ENCODE data around the gene PNCK. TPM values are rescaled to one million over a fixed set of nuclear protein-coding genes. Genes with fewer than 3 reads are reported as not detected.

PNCK gene
- polyA plus RNA-seq, 1 experiment = 0.22 TPM

GRCh38 chrX:153620576-153620975 lies 53.0 kb downstream of the PNCK start:
- POLR2A ChIA-PET = no interaction called here
- CTCF ChIA-PET = no interaction called here
- TF ChIP-seq, protein P1, sequence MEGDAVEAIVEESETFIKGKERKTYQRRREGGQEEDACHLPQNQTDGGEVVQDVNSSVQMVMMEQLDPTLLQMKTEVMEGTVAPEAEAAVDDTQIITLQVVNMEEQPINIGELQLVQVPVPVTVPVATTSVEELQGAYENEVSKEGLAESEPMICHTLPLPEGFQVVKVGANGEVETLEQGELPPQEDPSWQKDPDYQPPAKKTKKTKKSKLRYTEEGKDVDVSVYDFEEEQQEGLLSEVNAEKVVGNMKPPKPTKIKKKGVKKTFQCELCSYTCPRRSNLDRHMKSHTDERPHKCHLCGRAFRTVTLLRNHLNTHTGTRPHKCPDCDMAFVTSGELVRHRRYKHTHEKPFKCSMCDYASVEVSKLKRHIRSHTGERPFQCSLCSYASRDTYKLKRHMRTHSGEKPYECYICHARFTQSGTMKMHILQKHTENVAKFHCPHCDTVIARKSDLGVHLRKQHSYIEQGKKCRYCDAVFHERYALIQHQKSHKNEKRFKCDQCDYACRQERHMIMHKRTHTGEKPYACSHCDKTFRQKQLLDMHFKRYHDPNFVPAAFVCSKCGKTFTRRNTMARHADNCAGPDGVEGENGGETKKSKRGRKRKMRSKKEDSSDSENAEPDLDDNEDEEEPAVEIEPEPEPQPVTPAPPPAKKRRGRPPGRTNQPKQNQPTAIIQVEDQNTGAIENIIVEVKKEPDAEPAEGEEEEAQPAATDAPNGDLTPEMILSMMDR (IDR thresholded peaks at IDR 0.05; ENCODE audit: insufficient read depth, low read depth, low read length) = no peak
- no peak overlapping the region for H3K4me3 ChIP-seq (ENCODE audit: low read depth, low read length)
- 0 out of 2 replicates have a peak, but pooled peaks cover 2% of the 10 kb centered on the region for H3K27me3 ChIP-seq (ENCODE audit: control insufficient read depth, insufficient read depth, low read length)
- no peak for DNase-seq (ENCODE audit: low read depth)
- H3K36me3 ChIP-seq (ENCODE audit: control insufficient read depth, insufficient read depth, low read length) = no peaks in the 10 kb centered on the region

Small RNAs within 50 kb of the gene (small RNA-seq; reads per million reads assigned to genes)
- gene RN7SL687P (ENCODE audit: insufficient read length, low read depth, low replicate concordance) = not detected

Other genes with a start within 250 kb of the PNCK start
- gene TREX2, start 227.8 kb downstream of the PNCK start, polyA plus RNA-seq (2011; rRNA removed) = 0.49 and 1.1 TPM in 2 replicates
- 26.8 and 38.4 TPM in 2 replicates for gene HAUS7, start 203.2 kb downstream of the PNCK start, polyA plus RNA-seq (2011; rRNA removed)
- gene BGN, start 178.8 kb downstream of the PNCK start, polyA plus RNA-seq (2011; rRNA removed) = 284 and 487 TPM in 2 replicates
- 0.02 TPM in 1 of 2 replicates, not detected in the other for gene ATP2B3, start 156.2 kb downstream of the PNCK start, polyA plus RNA-seq (2011; rRNA removed)
- gene CCNQ, start 74.7 kb downstream of the PNCK start, polyA plus RNA-seq (2011; rRNA removed) = 32.1 and 44.0 TPM in 2 replicates
- gene DUSP9, start 26.6 kb downstream of the PNCK start, polyA plus RNA-seq (2011; rRNA removed) = 0.04 and 0.06 TPM in 2 replicates
- 8.3 and 11.9 TPM in 2 replicates for gene SLC6A8, start 14.1 kb upstream of the PNCK start, polyA plus RNA-seq (2011; rRNA removed)
- gene BCAP31, start 50.6 kb upstream of the PNCK start, polyA plus RNA-seq (2011; rRNA removed) = 204 and 222 TPM in 2 replicates
- 4.3 and 9.2 TPM in 2 replicates for gene ABCD1, start 51.0 kb upstream of the PNCK start, polyA plus RNA-seq (2011; rRNA removed)
- gene PLXNB3, start 90.4 kb upstream of the PNCK start, polyA plus RNA-seq (2011; rRNA removed) = 4.7 and 8.2 TPM in 2 replicates
- 0.44 and 1.1 TPM in 2 replicates for gene SRPK3, start 107.2 kb upstream of the PNCK start, polyA plus RNA-seq (2011; rRNA removed)
- gene IDH3G, start 120.6 kb upstream of the PNCK start, polyA plus RNA-seq (2011; rRNA removed) = 52.8 and 99.2 TPM in 2 replicates
- gene SSR4, start 120.9 kb upstream of the PNCK start, polyA plus RNA-seq (2011; rRNA removed) = 455 and 598 TPM in 2 replicates
- gene PDZD4, start 156.7 kb upstream of the PNCK start, polyA plus RNA-seq (2011; rRNA removed) = 0.49 and 0.82 TPM in 2 replicates
- 23.5 and 62.0 TPM in 2 replicates for gene L1CAM, start 212.4 kb upstream of the PNCK start, polyA plus RNA-seq (2011; rRNA removed)
- gene AVPR2, start 230.9 kb upstream of the PNCK start, polyA plus RNA-seq (2011; rRNA removed) = not detected in 2 replicates